OCI-LY7 (cell line): ENCODE data around the gene CERS3. TPM values are rescaled to one million over a fixed set of nuclear protein-coding genes. Genes with fewer than 3 reads are reported as not detected.

ENCODE experiments used
- BruUV-seq: library from RNA; stranded (reverse); fragments of 400-500 nt; replicated peaks from 2 replicates; lab custom pipeline; 2021; lab: Mats Ljungman, UMichigan
- CTCF ChIA-PET: fragments of 300-600 bp; sonication (Branson Sonifier 250); formaldehyde crosslinking; loops from one replicate; lab custom pipeline; 2022; ENCODE audit warnings: antibody characterized with exemption; ENCODE audit not compliant: unreplicated experiment; lab: Charles Lee
- POLR2A ChIA-PET: fragments of 300-600 bp; sonication (Branson Sonifier 250); formaldehyde crosslinking; loops from one replicate; lab custom pipeline; 2022; ENCODE audit warnings: antibody characterized with exemption; lab: Charles Lee
- DNase-seq: peaks from one replicate; pipeline ENCODE4 v3.0.0-alpha.2; 2015; ENCODE audit warnings: low spot score
- H2AFZ ChIP-seq: fragments of 200-600 bp; sonication (generic), shearing (Covaris generic); 2 replicates; pipeline ENCODE4 v1.6.1; 2014; ENCODE audit warnings: mild to moderate bottlenecking, antibody characterized with exemption, low read length, moderate library complexity
- H3K27ac ChIP-seq: fragments of 200-600 bp; sonication (generic); 2 replicates; pipeline ENCODE4 v1.5.1; 2014; ENCODE audit warnings: mixed run types, low read depth, mild to moderate bottlenecking, moderate library complexity, low read length, inconsistent platforms; ENCODE audit not compliant: poor library complexity, severe bottlenecking
- H3K36me3 ChIP-seq: fragments of 200-600 bp; sonication (generic); 2 replicates; pipeline ENCODE4 v1.6.1; 2014; ENCODE audit warnings: mild to moderate bottlenecking, antibody characterized with exemption, low read length, moderate library complexity, mixed read lengths; ENCODE audit not compliant: insufficient read depth
- H3K4me1 ChIP-seq: fragments of 200-600 bp; sonication (generic); 2 replicates; pipeline ENCODE4 v1.5.1; 2014; ENCODE audit warnings: mild to moderate bottlenecking, low read length; ENCODE audit not compliant: insufficient read depth, poor library complexity, severe bottlenecking
- H3K4me2 ChIP-seq: fragments of 200-600 bp; sonication (generic); 2 replicates; pipeline ENCODE4 v1.6.1; 2014; ENCODE audit warnings: mild to moderate bottlenecking, low read length
- H3K4me3 ChIP-seq: fragments of 200-600 bp; sonication (generic); 2 replicates; pipeline ENCODE4 v1.5.1; 2014; ENCODE audit warnings: mild to moderate bottlenecking, low read depth, low read length; ENCODE audit not compliant: poor library complexity, severe bottlenecking
- H3K79me2 ChIP-seq: fragments of 200-600 bp; sonication (generic); 2 replicates; pipeline ENCODE4 v1.6.1; 2016; ENCODE audit warnings: low read depth, mild to moderate bottlenecking, low read length, moderate library complexity, mixed read lengths; ENCODE audit not compliant: insufficient read depth
- H3K9me2 ChIP-seq: fragments of 200-600 bp; sonication (generic); 2 replicates; pipeline ENCODE4 v1.6.1; 2016; ENCODE audit warnings: mild to moderate bottlenecking, low read length, mixed read lengths; ENCODE audit not compliant: insufficient read depth
- H3K9me3 ChIP-seq: fragments of 200-600 bp; sonication (generic); 2 replicates; pipeline ENCODE4 v1.6.1; 2014; ENCODE audit warnings: mild to moderate bottlenecking, mixed run types, low read length, mixed read lengths
- H4K20me1 ChIP-seq: fragments of 200-600 bp; sonication (generic); 2 replicates; pipeline ENCODE4 v1.6.1; 2014; ENCODE audit warnings: mild to moderate bottlenecking, antibody characterized with exemption, low read length, moderate library complexity, mixed read lengths; ENCODE audit not compliant: insufficient read depth
- CTCF ChIP-seq: fragments of 200-600 bp; sonication (generic); conservative IDR thresholded peaks from 2 replicates; pipeline ENCODE4 v1.5.1; 2014; ENCODE audit warnings: mild to moderate bottlenecking, antibody characterized with exemption, low read length, moderate library complexity, mixed read lengths
- EZH2phosphoT487 ChIP-seq: fragments of 200-600 bp; sonication (generic); IDR thresholded peaks from 2 replicates; pipeline ENCODE4 v1.6.1; 2018; ENCODE audit warnings: low read depth, borderline replicate concordance, mild to moderate bottlenecking, mixed run types, antibody characterized with exemption, low read length, moderate library complexity, mixed read lengths
- intact Hi-C: fragments of 100-400 bp; cut with micrococcal nuclease; formaldehyde crosslinking; loops from one replicate; pipeline ENCODE4 v1.10.0; 2022; ENCODE audit not compliant: unreplicated experiment
- total RNA-seq, 2 experiments: library from RNA; depleted of rRNA in 1 of 2; stranded (reverse); fragments of >200 nt in 1 of 2; shearing (Covaris generic) in 1 of 2; gene quantifications; 2 replicates each; pipeline ENCODE4 v1.2.3, GENCODE V29; 2014 to 2022

The CERS3 gene
- total RNA-seq, 2 experiments from 2014 or later = 0.88 TPM; not detected in 1

GRCh38 chr15:100439514-100439913, 89.2 kb downstream of the CERS3 start:
- Histone ChIP-seq H3K9me3 (no peaks in the 10 kb centered on the region), H4K20me1 (no peaks in the 10 kb centered on the region), H3K79me2 (no peaks in the 10 kb centered on the region), H3K4me2 (no peak overlapping the region), H3K9me2 (no peaks in the 10 kb centered on the region), H3K4me3 (no peak overlapping the region), H3K27ac (no peak overlapping the region), H2AFZ (no peak overlapping the region), H3K36me3 (no peaks in the 10 kb centered on the region), H3K4me1 (no peaks in the 10 kb centered on the region)
- intact Hi-C loops = no loop called here
- CTCF ChIA-PET = no interaction called here
- no peak for DNase-seq
- no TSS peak for BruUV-seq
- TF ChIP-seq CTCF (no peak), EZH2phosphoT487 (no peak)
- POLR2A ChIA-PET = interaction anchor here (1.1 kb wide), 1 partner anchor 31 kb away, joined by 3 read pairs; no protein-coding TSS in a partner anchor

GRCh38 chr15:100438570-100438969, 90.2 kb downstream of the CERS3 start:
- Histone ChIP-seq H3K4me1 (no peaks in the 10 kb centered on the region), H2AFZ (no peak overlapping the region), H4K20me1 (no peaks in the 10 kb centered on the region), H3K4me3 (no peak overlapping the region), H3K9me3 (no peaks in the 10 kb centered on the region), H3K9me2 (no peaks in the 10 kb centered on the region), H3K27ac (no peak overlapping the region), H3K79me2 (no peaks in the 10 kb centered on the region), H3K36me3 (no peaks in the 10 kb centered on the region), H3K4me2 (no peak overlapping the region)
- intact Hi-C loops = no loop called here
- ChIA-PET POLR2A (interaction anchor here (1.1 kb wide), 1 partner anchor 32 kb away, joined by 3 read pairs; no protein-coding TSS in a partner anchor), CTCF (no interaction called here)
- DNase-seq = peak; percentile 8
- TF ChIP-seq EZH2phosphoT487 (no peak), CTCF (no peak)
- no TSS peak for BruUV-seq

- no peak for TF ChIP-seq EZH2phosphoT487
- TF ChIP-seq CTCF = no peak
- POLR2A ChIA-PET = interaction anchor here (0.7 kb wide), 1 partner anchor 564 kb away, joined by 5 read pairs; no protein-coding TSS in a partner anchor
- Histone ChIP-seq H3K4me1 (no peaks in the 10 kb centered on the region), H3K4me2 (no peak overlapping the region), H3K27ac (no peak overlapping the region), H4K20me1 (no peaks in the 10 kb centered on the region), H2AFZ (no peak overlapping the region), H3K9me2 (no peaks in the 10 kb centered on the region), H3K36me3 (no peaks in the 10 kb centered on the region), H3K4me3 (no peak overlapping the region), H3K9me3 (no peaks in the 10 kb centered on the region), H3K79me2 (no peaks in the 10 kb centered on the region)
- DNase-seq = no peak
- intact Hi-C loops = no loop called here
- no TSS peak for BruUV-seq
- CTCF ChIA-PET = no interaction called here
These were observed 91.5 kb downstream of the CERS3 start for GRCh38 chr15:100437261-100437660.
